Measurements from ENCODE around the gene CEBPB.

The CEBPB gene

GRCh38 chr20:50231854-50232253 is 41.2 kb downstream of the CEBPB start:
- DNase-seq: no peak

GRCh38 chr20:50232651-50233324 is 42.2 kb downstream of the CEBPB start:
- no peak for DNase-seq

GRCh38 chr20:50233325-50234212 is 42.9 kb downstream of the CEBPB start:
- no peak for DNase-seq

- DNase-seq: no peak
These were observed 43.7 kb downstream of the CEBPB start for GRCh38 chr20:50234288-50234687.

- DNase-seq: no peak
These were observed 46.7 kb downstream of the CEBPB start for GRCh38 chr20:50237349-50237748.

GRCh38 chr20:50238081-50238800 is 47.6 kb downstream of the CEBPB start:
- no peak for DNase-seq

GRCh38 chr20:50240092-50240491 is 49.5 kb downstream of the CEBPB start:
- no peak for DNase-seq

GRCh38 chr20:50242178-50242514 is 51.5 kb downstream of the CEBPB start:
- no peak for DNase-seq
